ENCODE results near the gene GPR179.

Gene GPR179

GRCh38 chr17:38343608-38344419, at the start of gene GPR179:
GPR179 (minus strand) TSS chr17:38343956; CDS start chr17:38343789, 167 bp downstream.
- TF ChIP-seq FOXM1 (IDR thresholded peaks at IDR 0.05; ENCODE audit: borderline replicate concordance, low read depth) (no peak), YY1 (IDR thresholded peaks at IDR 0.05; ENCODE audit: low read depth) (no peak), EP300 (IDR thresholded peaks at IDR 0.05; ENCODE audit: borderline replicate concordance) (no peak), RAD21 (IDR thresholded peaks at IDR 0.05; ENCODE audit: low read depth) (no peak), CREB1 (IDR thresholded peaks at IDR 0.05; ENCODE audit: low read depth) (no peak), MAX (IDR thresholded peaks at IDR 0.05) (no peak), TCF12 (IDR thresholded peaks at IDR 0.05; ENCODE audit: low read depth) (no peak), TEAD4 (IDR thresholded peaks at IDR 0.05) (no peak), CEBPB (IDR thresholded peaks at IDR 0.05) (no peak), TAF1 (IDR thresholded peaks at IDR 0.05; ENCODE audit: low read depth) (no peak), USF1 (IDR thresholded peaks at IDR 0.05) (no peak), ZBTB7A (IDR thresholded peaks at IDR 0.05; ENCODE audit: low read depth) (no peak), NFIC (IDR thresholded peaks at IDR 0.05) (no peak), EGR1 (IDR thresholded peaks at IDR 0.05) (no peak), REST (IDR thresholded peaks at IDR 0.05; ENCODE audit: low read depth) (no peak)

- TF ChIP-seq NFIC (IDR thresholded peaks at IDR 0.05) (no peak), USF1 (IDR thresholded peaks at IDR 0.05) (no peak), EP300 (IDR thresholded peaks at IDR 0.05; ENCODE audit: borderline replicate concordance) (no peak), TCF12 (IDR thresholded peaks at IDR 0.05; ENCODE audit: low read depth) (no peak), ZBTB7A (IDR thresholded peaks at IDR 0.05; ENCODE audit: low read depth) (no peak), TEAD4 (IDR thresholded peaks at IDR 0.05) (no peak), FOXM1 (IDR thresholded peaks at IDR 0.05; ENCODE audit: borderline replicate concordance, low read depth) (no peak), YY1 (IDR thresholded peaks at IDR 0.05; ENCODE audit: low read depth) (no peak), REST (IDR thresholded peaks at IDR 0.05; ENCODE audit: low read depth) (no peak)
Observed at GRCh38 chr17:38379448-38379847, 35.7 kb upstream of the GPR179 start.

- TF ChIP-seq ZBTB7A (IDR thresholded peaks at IDR 0.05; ENCODE audit: low read depth): no peak
- TF ChIP-seq CEBPB (IDR thresholded peaks at IDR 0.05): no peak
- no peak for TF ChIP-seq EP300 (IDR thresholded peaks at IDR 0.05; ENCODE audit: borderline replicate concordance)
- no peak for TF ChIP-seq EGR1 (IDR thresholded peaks at IDR 0.05)
- no peak for TF ChIP-seq MAX (IDR thresholded peaks at IDR 0.05)
- no peak for TF ChIP-seq RAD21 (IDR thresholded peaks at IDR 0.05; ENCODE audit: low read depth)
- TF ChIP-seq NFIC (IDR thresholded peaks at IDR 0.05): no peak
- TF ChIP-seq YY1 (IDR thresholded peaks at IDR 0.05; ENCODE audit: low read depth): no peak
- no peak for TF ChIP-seq USF1 (IDR thresholded peaks at IDR 0.05)
- no peak for TF ChIP-seq FOXM1 (IDR thresholded peaks at IDR 0.05; ENCODE audit: borderline replicate concordance, low read depth)
Observed at GRCh38 chr17:38369124-38369886, 25.5 kb upstream of the GPR179 start.

- TF ChIP-seq USF1 (IDR thresholded peaks at IDR 0.05) (no peak), EGR1 (IDR thresholded peaks at IDR 0.05) (no peak), RAD21 (IDR thresholded peaks at IDR 0.05; ENCODE audit: low read depth) (no peak)
Observed at GRCh38 chr17:38364741-38365140, 21.0 kb upstream of the GPR179 start.
